GM19043 (cell line): Measurements from ENCODE around the gene C17orf107.

ENCODE experiments used
- ATAC-seq: cut with Tn5 transposase; IDR thresholded peaks from one replicate; pipeline ENCODE4 v1.9.1; 2021; ENCODE audit warnings: low read depth; ENCODE audit not compliant: unreplicated experiment

Gene C17orf107

DNA sequence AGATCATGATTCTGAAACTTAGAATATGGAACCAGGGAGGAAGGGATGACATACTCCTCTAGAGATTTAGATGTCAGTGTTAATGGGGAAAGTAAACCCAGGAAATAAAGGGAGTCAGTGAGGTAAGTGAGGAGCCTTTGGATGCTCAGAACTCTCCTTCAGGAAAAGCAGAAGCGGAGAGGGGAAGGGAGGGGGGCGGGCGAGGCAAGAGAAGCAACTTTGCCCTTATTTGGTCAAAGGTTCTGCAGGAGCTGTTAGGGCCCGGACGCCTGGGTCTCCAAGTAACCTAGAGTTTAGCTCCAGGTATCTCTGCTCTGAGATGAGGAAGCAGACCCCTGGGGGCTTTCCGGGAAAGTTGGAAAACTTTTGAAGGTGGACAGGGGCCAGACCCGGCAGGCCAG, 47.7 kb downstream of the C17orf107 start:
- no peak for ATAC-seq

- no peak for ATAC-seq
Observed at GRCh38 chr17:4947411-4948165, 48.3 kb downstream of the C17orf107 start.

- no peak for ATAC-seq
Observed at GRCh38 chr17:4948166-4948930, 49.0 kb downstream of the C17orf107 start, which contains the start of gene PFN1. Gene PFN1, minus strand, starts transcription at chr17:4948530. Its CDS starts 136 bp downstream, at chr17:4948394.

- peak; percentile 21 for ATAC-seq
Observed at GRCh38 chr17:4948931-4949320, 49.6 kb downstream of the C17orf107 start.

GRCh38 chr17:4949321-4950074, 50.2 kb downstream of the C17orf107 start:
- peak; percentile 35 for ATAC-seq

DNA sequence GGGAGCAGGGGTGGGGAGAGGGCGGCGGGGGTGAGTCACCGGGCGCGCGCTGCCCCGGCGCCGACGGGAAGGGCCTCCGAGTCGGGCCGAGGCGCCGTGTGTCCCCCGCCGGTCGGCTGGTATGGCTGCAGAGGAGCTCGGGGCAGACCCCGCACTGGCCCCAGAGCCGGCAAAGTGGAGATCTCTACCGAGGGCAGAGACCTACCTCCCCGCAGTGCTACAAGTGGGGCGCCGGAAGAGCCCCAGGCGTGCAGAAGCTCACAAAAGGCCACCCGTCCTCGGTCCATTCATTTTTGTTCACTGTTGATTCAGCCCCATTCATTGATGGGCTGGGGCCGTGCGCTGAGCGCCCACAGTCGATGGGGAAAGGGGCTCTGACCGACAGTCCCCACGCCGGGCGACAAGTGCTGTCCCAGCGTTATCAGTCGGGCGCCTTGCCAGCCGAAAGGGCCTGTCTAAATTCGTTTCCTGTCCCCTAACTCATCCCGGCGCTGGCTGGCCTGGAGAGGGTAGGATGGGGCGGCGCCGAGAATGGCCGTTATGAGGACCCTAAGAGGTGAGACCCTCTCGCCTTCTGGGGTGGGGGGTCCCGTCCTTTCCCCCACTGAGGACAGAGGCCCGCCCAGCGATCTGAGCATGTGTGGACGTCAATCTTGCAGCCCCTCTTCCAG, 50.9 kb downstream of the C17orf107 start:
- no peak for ATAC-seq

DNA sequence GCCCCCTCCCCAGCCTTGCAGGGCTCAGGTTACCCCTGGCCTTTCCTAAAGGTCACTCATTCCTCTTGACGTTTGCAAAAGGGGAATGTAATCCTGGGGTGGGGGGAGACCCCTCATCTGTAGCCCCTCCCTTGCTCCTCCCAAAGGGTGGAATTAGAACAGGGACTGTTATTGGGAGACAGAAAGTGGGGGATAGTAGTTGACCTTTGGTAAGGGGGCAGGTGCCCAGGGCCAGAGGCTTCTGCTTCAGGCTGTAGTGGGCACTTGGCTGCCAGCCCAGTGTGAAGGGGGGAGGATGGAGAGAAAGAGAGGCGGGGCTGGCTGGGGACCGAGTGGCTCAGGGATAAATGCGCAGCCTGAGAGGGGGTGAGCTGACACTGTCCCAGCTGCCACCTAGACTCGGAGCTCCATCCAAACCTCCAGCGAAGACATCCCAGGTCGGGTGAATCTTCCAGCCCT, 51.4 kb downstream of the C17orf107 start, which contains the start of gene ENO3:
ENO3 (plus strand) TSS at position 374 of the 459 bp plus-strand sequence. CDS start 711 bp downstream, outside the sequence.
- no peak for ATAC-seq

DNA sequence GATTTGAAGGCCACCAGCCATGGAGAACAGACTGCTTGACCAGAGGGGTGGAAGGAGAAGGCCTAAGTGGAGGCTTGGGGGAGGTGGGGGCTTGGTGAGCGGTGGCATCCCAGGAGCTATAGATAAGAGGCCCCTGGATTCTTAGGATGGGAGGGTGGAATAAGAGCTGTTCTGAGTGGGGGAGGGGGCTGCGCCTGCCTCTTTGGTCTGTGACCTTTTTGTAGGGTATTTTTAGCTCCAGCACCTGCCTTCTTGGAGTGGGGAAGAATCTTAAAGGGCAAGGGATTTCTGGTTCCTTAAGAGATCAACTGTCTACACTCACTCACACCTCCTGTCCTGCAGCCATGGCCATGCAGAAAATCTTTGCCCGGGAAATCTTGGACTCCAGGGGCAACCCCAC, 52.1 kb downstream of the C17orf107 start:
- no peak for ATAC-seq
